Tibial nerve (tissue), 3 donors: ENCODE data around the gene MTFMT.

ENCODE experiments used
- POLR2A ChIP-seq, 2 donors: fragments of 450-650 bp; IDR thresholded peaks; one replicate each; pipeline ENCODE4 v1.6.1; 2017; ENCODE audit warnings: antibody characterized with exemption in 2 of 2, mild to moderate bottlenecking in 2 of 2, moderate library complexity in 2 of 2
- TF ChIP-seq, protein P1 (sequence below), 5 experiments: fragments of 200-600 bp in 3 of 5; fragments of 450-650 bp in 2 of 5; sonication (generic) in 3 of 5; IDR thresholded peaks; one replicate each; pipeline ENCODE4 v1.5.1; 2016 to 2019; ENCODE audit warnings: antibody characterized with exemption in 5 of 5, mild to moderate bottlenecking in 3 of 5, moderate library complexity in 2 of 5

DNA sequence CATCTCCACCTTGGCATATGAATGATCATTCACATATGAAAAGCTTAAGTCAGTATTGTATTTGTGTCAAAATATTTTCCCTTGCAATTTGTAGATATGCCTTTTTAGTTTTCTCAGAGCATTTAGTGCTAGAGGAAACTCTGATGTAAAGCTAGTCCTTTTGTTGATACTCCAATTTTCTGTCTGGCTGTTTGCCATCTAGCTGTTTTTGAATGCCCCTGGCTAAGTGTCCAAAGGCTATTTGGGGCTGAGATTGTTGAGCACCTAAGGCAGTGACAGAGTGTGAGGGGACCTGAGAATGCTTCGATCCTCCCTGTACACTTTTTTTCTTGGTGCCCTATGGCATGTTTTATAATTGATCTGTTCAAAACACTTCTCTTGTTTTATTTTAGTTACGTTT is 18.8 kb upstream of the MTFMT start:
- TF ChIP-seq, protein P1, sequence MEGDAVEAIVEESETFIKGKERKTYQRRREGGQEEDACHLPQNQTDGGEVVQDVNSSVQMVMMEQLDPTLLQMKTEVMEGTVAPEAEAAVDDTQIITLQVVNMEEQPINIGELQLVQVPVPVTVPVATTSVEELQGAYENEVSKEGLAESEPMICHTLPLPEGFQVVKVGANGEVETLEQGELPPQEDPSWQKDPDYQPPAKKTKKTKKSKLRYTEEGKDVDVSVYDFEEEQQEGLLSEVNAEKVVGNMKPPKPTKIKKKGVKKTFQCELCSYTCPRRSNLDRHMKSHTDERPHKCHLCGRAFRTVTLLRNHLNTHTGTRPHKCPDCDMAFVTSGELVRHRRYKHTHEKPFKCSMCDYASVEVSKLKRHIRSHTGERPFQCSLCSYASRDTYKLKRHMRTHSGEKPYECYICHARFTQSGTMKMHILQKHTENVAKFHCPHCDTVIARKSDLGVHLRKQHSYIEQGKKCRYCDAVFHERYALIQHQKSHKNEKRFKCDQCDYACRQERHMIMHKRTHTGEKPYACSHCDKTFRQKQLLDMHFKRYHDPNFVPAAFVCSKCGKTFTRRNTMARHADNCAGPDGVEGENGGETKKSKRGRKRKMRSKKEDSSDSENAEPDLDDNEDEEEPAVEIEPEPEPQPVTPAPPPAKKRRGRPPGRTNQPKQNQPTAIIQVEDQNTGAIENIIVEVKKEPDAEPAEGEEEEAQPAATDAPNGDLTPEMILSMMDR (IDR thresholded peaks at IDR 0.05) = no peak
- TF ChIP-seq POLR2A (IDR thresholded peaks at IDR 0.05) = no peak
